H1 (cell line): ENCODE data around the gene DNAL1. TPM values are rescaled to one million over a fixed set of nuclear protein-coding genes. Genes with fewer than 3 reads are reported as not detected.

Experiments
- CTCF ChIA-PET: fragments of 300-600 bp; sonication (Branson Sonifier 250); formaldehyde crosslinking; loops from one replicate; lab custom pipeline; 2021; ENCODE audit not compliant: partially characterized antibody; lab: Charles Lee
- POLR2A ChIA-PET: fragments of 300-600 bp; sonication (Branson Sonifier 250); formaldehyde crosslinking; loops from one replicate; lab custom pipeline; 2021; ENCODE audit warnings: inconsistent platforms; ENCODE audit not compliant: partially characterized antibody; lab: Charles Lee
- DNase-seq, 2 experiments: peaks; one replicate each; pipeline versions ENCODE4 v3.0.0 to v3.0.0-alpha.2; 2010 to 2022; ENCODE audit warnings: low spot score in 2 of 2, low read depth in 1 of 2, mixed read lengths in 1 of 2
- FAIRE-seq: peaks from 2 replicates; lab custom pipeline; 2011; peaks lifted over from hg19 to GRCh38; lab: Jason Lieb, UNC
- H2AFZ ChIP-seq: 2 replicates; pipeline ENCODE4 v1.8.1; 2012; ENCODE audit warnings: low read length, inconsistent platforms
- H2AK5ac ChIP-seq: 2 replicates; pipeline ENCODE4 v1.6.1; 2013; ENCODE audit warnings: low read depth, low read length
- H2BK120ac ChIP-seq: replicated peaks from 2 replicates; pipeline ENCODE3; 2013; ENCODE audit warnings: low read depth, low read length, inconsistent platforms
- H2BK12ac ChIP-seq: 2 replicates; pipeline ENCODE4 v1.6.1; 2013; ENCODE audit warnings: low read depth, low read length
- H2BK15ac ChIP-seq: 2 replicates; pipeline ENCODE4 v1.6.1; 2013; ENCODE audit warnings: low read length
- H2BK20ac ChIP-seq: 2 replicates; pipeline ENCODE4 v1.6.1; 2013; ENCODE audit warnings: low read length
- H2BK5ac ChIP-seq: 2 replicates; pipeline ENCODE4 v1.6.1; 2013; ENCODE audit warnings: low read depth, low read length
- H3K14ac ChIP-seq: 2 replicates; pipeline ENCODE4 v1.6.1; 2013; ENCODE audit warnings: inconsistent platforms; ENCODE audit not compliant: insufficient read length
- H3K18ac ChIP-seq: 2 replicates; pipeline ENCODE4 v1.6.1; 2013; ENCODE audit warnings: low read length; ENCODE audit errors: extremely low read depth
- H3K23ac ChIP-seq: 2 replicates; pipeline ENCODE4 v1.6.1; 2013; ENCODE audit warnings: inconsistent platforms; ENCODE audit not compliant: insufficient read length
- H3K23me2 ChIP-seq: 2 replicates; pipeline ENCODE4 v1.6.1; 2013; ENCODE audit warnings: low read depth, low read length
- H3K27ac ChIP-seq: 2 replicates; pipeline ENCODE4 v1.6.1; 2011; ENCODE audit warnings: low read depth, low read length, inconsistent platforms
- H3K27me3 ChIP-seq, 4 experiments: replicated peaks in 1 of 4; 1 replicate in 1 of 4; 2 replicates in 3 of 4; pipeline versions ENCODE4 v1.6.1 to v1.8.1; 2011 to 2013; ENCODE audit warnings: low read length in 3 of 4, mild to moderate bottlenecking in 3 of 4, inconsistent platforms in 2 of 4, mixed read lengths in 2 of 4, moderate library complexity in 1 of 4; ENCODE audit not compliant: control insufficient read depth in 3 of 4, insufficient read depth in 3 of 4; ENCODE audit errors: extremely low read depth in 1 of 4
- H3K36me3 ChIP-seq, 4 experiments: 2 replicates each; pipeline versions ENCODE4 v1.6.1 to v1.8.1; 2011 to 2013; ENCODE audit warnings: mild to moderate bottlenecking in 4 of 4, low read length in 3 of 4, moderate library complexity in 2 of 4, control low read depth in 1 of 4, inconsistent platforms in 1 of 4; ENCODE audit not compliant: insufficient read depth in 4 of 4, control insufficient read depth in 2 of 4
- H3K4ac ChIP-seq: replicated peaks from 2 replicates; pipeline ENCODE3; 2013; ENCODE audit warnings: low read length, low read depth, mixed read lengths, inconsistent platforms; ENCODE audit not compliant: insufficient read length
- H3K4me1 ChIP-seq, 4 experiments: replicated peaks in 1 of 4; 1 replicate in 1 of 4; 2 replicates in 3 of 4; pipeline versions ENCODE4 v1.6.1 to v1.8.1; 2011 to 2013; ENCODE audit warnings: low read length in 3 of 4, inconsistent platforms in 2 of 4, mixed read lengths in 1 of 4; ENCODE audit not compliant: insufficient read depth in 4 of 4, control insufficient read depth in 3 of 4
- H3K4me2 ChIP-seq, 2 experiments: 2 replicates each; pipeline versions ENCODE4 v1.6.1 to v1.8.1; 2011 to 2013; ENCODE audit warnings: low read depth in 2 of 2, low read length in 2 of 2, control low read depth in 1 of 2, inconsistent platforms in 1 of 2, mild to moderate bottlenecking in 1 of 2; ENCODE audit not compliant: insufficient read depth in 1 of 2
- H3K4me3 ChIP-seq, 4 experiments: fragments of 200-600, 300-600 bp in 1 of 4; sonication (generic), shearing (Covaris generic), sonication (Bioruptor Twin) in 1 of 4; 2 replicates each; pipeline versions ENCODE4 v1.5.1 to v1.8.1; 2011 to 2016; ENCODE audit warnings: low read length in 4 of 4, low read depth in 3 of 4, control low read depth in 2 of 4, inconsistent platforms in 2 of 4, mild to moderate bottlenecking in 2 of 4, mixed read lengths in 1 of 4, moderate library complexity in 1 of 4; ENCODE audit not compliant: insufficient read depth in 2 of 4; ENCODE audit errors: extremely low read depth in 1 of 4
- H3K56ac ChIP-seq: replicated peaks from 2 replicates; pipeline ENCODE3; 2013; ENCODE audit warnings: low read depth, mild to moderate bottlenecking, mixed read lengths, low read length, inconsistent platforms; ENCODE audit not compliant: insufficient read length
- H3K79me1 ChIP-seq: 2 replicates; pipeline ENCODE4 v1.6.1; 2013; ENCODE audit warnings: low read depth, low read length, control low read depth
- H3K79me2 ChIP-seq, 2 experiments: 2 replicates each; pipeline versions ENCODE4 v1.6.1 to v1.8.1; 2012 to 2013; ENCODE audit warnings: low read length in 2 of 2, mild to moderate bottlenecking in 2 of 2, inconsistent platforms in 1 of 2; ENCODE audit not compliant: insufficient read depth in 2 of 2, control insufficient read depth in 1 of 2
- H3K9ac ChIP-seq, 4 experiments: replicated peaks in 1 of 4; 1 replicate in 1 of 4; 2 replicates in 3 of 4; pipeline versions ENCODE4 v1.6.1 to v1.8.1; 2011 to 2013; ENCODE audit warnings: low read depth in 3 of 4, low read length in 3 of 4, control low read depth in 2 of 4, mild to moderate bottlenecking in 2 of 4, moderate library complexity in 2 of 4, inconsistent platforms in 1 of 4; ENCODE audit errors: extremely low read depth in 1 of 4
- H3K9me3 ChIP-seq, 2 experiments: 2 replicates each; pipeline versions ENCODE4 v1.6.1 to v1.8.1; 2012 to 2013; ENCODE audit warnings: mild to moderate bottlenecking in 2 of 2, moderate library complexity in 2 of 2, control low read depth in 1 of 2, inconsistent platforms in 1 of 2, low read depth in 1 of 2, low read length in 1 of 2, mixed read lengths in 1 of 2; ENCODE audit not compliant: insufficient read depth in 2 of 2
- H4K20me1 ChIP-seq, 2 experiments: replicated peaks in 1 of 2; 2 replicates each; pipeline versions ENCODE3 to v1.8.1; 2011 to 2013; ENCODE audit warnings: inconsistent platforms in 2 of 2, low read length in 2 of 2, mild to moderate bottlenecking in 1 of 2; ENCODE audit not compliant: insufficient read depth in 2 of 2, control insufficient read depth in 1 of 2
- H4K5ac ChIP-seq: 2 replicates; pipeline ENCODE4 v1.6.1; 2013; ENCODE audit warnings: low read length, low read depth, mixed read lengths, inconsistent platforms; ENCODE audit not compliant: insufficient read length
- H4K8ac ChIP-seq: 2 replicates; pipeline ENCODE4 v1.8.0; 2013; ENCODE audit warnings: mild to moderate bottlenecking, moderate library complexity, low read length, inconsistent platforms; ENCODE audit not compliant: insufficient read depth; ENCODE audit errors: extremely low read depth
- H4K91ac ChIP-seq: replicated peaks from 2 replicates; pipeline ENCODE3; 2013; ENCODE audit warnings: low read length, mixed read lengths, inconsistent platforms; ENCODE audit not compliant: insufficient read length
- CBX8 ChIP-seq: fragments of 300-800, 300-1000 bp; sonication (generic); IDR thresholded peaks from 2 replicates; pipeline ENCODE4 v1.7.1; 2016; ENCODE audit warnings: low read depth, low read length, borderline replicate concordance
- GABPA ChIP-seq: IDR thresholded peaks from 2 replicates; pipeline ENCODE4 v1.6.1; 2011; ENCODE audit warnings: mild to moderate bottlenecking, low read length, moderate library complexity, borderline replicate concordance; ENCODE audit not compliant: insufficient read depth
- HDAC6 ChIP-seq: IDR thresholded peaks from one replicate; pipeline ENCODE4 v1.7.1; 2012; ENCODE audit warnings: low read depth, mild to moderate bottlenecking, inconsistent platforms, low read length, moderate library complexity
- KDM1A ChIP-seq: fragments of 200-600, 300-600 bp; sonication (generic); IDR thresholded peaks from 2 replicates; pipeline ENCODE4 v1.7.1; 2016; ENCODE audit warnings: mild to moderate bottlenecking, low read length, borderline replicate concordance
- KDM4A ChIP-seq: IDR thresholded peaks from one replicate; pipeline ENCODE4 v1.7.1; 2012; ENCODE audit warnings: low read depth, mild to moderate bottlenecking, moderate library complexity, low read length, inconsistent platforms; ENCODE audit not compliant: severe bottlenecking
- POLR2AphosphoS5 ChIP-seq: IDR thresholded peaks from 2 replicates; pipeline ENCODE4 v1.6.1; 2011; ENCODE audit warnings: low read depth, low read length
- RBBP5 ChIP-seq: IDR thresholded peaks from 2 replicates; pipeline ENCODE4 v1.7.1; 2012; ENCODE audit warnings: low read depth, mild to moderate bottlenecking, inconsistent platforms, low read length, moderate library complexity, borderline replicate concordance
- TAF1 ChIP-seq: IDR thresholded peaks from 2 replicates; pipeline ENCODE4 v1.6.1; 2011; ENCODE audit warnings: mild to moderate bottlenecking, low read depth, low read length
- TBP ChIP-seq: IDR thresholded peaks from 2 replicates; pipeline ENCODE4 v1.6.1; 2011; ENCODE audit warnings: low read depth, low read length, improper control_type of control experiment
- WGBS, 2 experiments: shearing (Covaris generic) in 1 of 2; methylation state at CpG; one replicate each; pipeline versions ENCODE4 v1.1.6 to v1.1.7; 2013 to 2015; ENCODE audit warnings: low lambda C conversion rate in 2 of 2, mixed read lengths in 2 of 2, inconsistent platforms in 1 of 2, low coverage in 1 of 2, missing lambda C conversion rate in 1 of 2; ENCODE audit not compliant: insufficient replicate concordance in 2 of 2, insufficient coverage in 1 of 2, insufficient read length in 1 of 2; ENCODE audit errors: extremely low coverage in 1 of 2, missing lambda C conversion rate in 1 of 2; 5-methylcytosine and 5-hydroxymethylcytosine counted together
- polyA plus RNA-seq, 7 experiments: library from polyadenylated mRNA; depleted of rRNA in 3 of 7; stranded (reverse) in 5 of 7; unstranded in 2 of 7; fragments of >200 nt in 5 of 7; fragments of 200-250 nt in 2 of 7; gene quantifications; 1 replicate in 5 of 7; 2 replicates in 1 of 7; 4 replicates in 1 of 7; pipeline versions ENCODE4 v1.2.1 to v1.2.3, GENCODE V29; 2011 to 2013; ENCODE audit warnings: missing spikeins in 2 of 7, mixed read lengths in 2 of 7
- total RNA-seq: library from RNA; stranded (reverse); fragmentation: NEBNext Ultra II Directional; extraction: Animal tissue kit (Norgen Biotek cat#: 25700); gene quantifications from 2 replicates; pipeline ENCODE4 v1.2.1, GENCODE V29; 2021
- TF ChIP-seq, protein P1 (sequence below): IDR thresholded peaks from 2 replicates; pipeline ENCODE4 v1.6.1; 2012; ENCODE audit warnings: inconsistent platforms
- TF ChIP-seq, protein P2 (sequence below): IDR thresholded peaks from 2 replicates; pipeline ENCODE4 v1.6.1; 2012; ENCODE audit warnings: low read length, inconsistent platforms

The DNAL1 gene
- total and polyA plus RNA-seq, 2 of the 8 experiments (the other 6 are each of a cell fraction or from before 2014, with no cell fraction given): 2.8 to 16.8 TPM

DNA sequence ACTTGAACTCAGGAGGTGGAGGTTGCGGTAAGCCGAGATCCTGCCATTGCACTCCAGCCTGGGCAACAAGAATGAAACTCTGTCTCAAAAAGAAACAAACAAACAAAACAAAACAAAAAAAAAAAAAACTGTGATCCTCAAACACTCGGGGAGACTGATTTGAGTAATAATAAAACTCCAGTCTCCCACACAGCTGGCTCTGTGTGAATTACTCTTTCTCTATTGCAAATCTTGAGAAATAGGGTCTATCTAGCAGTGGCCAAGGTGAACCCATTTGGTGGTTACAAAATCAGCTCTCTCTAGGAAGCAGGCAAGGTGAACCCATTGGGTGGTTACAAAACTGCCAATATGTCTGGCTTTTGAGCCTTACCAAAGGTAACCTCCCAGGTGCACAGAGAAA, 38.5 kb upstream of the DNAL1 start:
- POLR2A ChIA-PET: no interaction called here

More for the DNA sequence above, 38.5 kb upstream of the DNAL1 start:
- H3K79me2 ChIP-seq: no peaks in the 10 kb centered on the region
- no peak overlapping the region for H4K8ac ChIP-seq
- H2BK5ac ChIP-seq: no peak overlapping the region
- H4K5ac ChIP-seq: no peak overlapping the region
- no peak for FAIRE-seq
- no peak for DNase-seq
- no peak overlapping the region for H3K18ac ChIP-seq
- 100% methylated on average over 3 of the region's 3 CpGs; no CpG with 5 or more reads in 1 of the 2 experiments for WGBS, 2 experiments
- H3K23ac ChIP-seq: no peak overlapping the region
- H2BK12ac ChIP-seq: no peak overlapping the region
- no peaks in the 10 kb centered on the region for H3K79me1 ChIP-seq
- H3K4me3 ChIP-seq: no peak overlapping the region
- no peak overlapping the region for H3K14ac ChIP-seq
- H3K27me3 ChIP-seq: no peaks in the 10 kb centered on the region
- no peak overlapping the region for H3K4me2 ChIP-seq
- no peak overlapping the region for H3K4ac ChIP-seq
- no peak overlapping the region for H2AFZ ChIP-seq
- no peak overlapping the region for H3K9ac ChIP-seq
- no peaks in the 10 kb centered on the region for H3K4me1 ChIP-seq
- no peak overlapping the region for H2BK15ac ChIP-seq
- H2AK5ac ChIP-seq: no peak overlapping the region
- no peak overlapping the region for H3K56ac ChIP-seq
- no peak overlapping the region for H2BK20ac ChIP-seq
- no peaks in the 10 kb centered on the region for H3K36me3 ChIP-seq
- no peaks in the 10 kb centered on the region for H3K23me2 ChIP-seq
- CTCF ChIA-PET: interaction anchor here (1.0 to 1.2 kb wide), 2 partner anchors 10 to 20 kb away, joined by 3 read pairs; no protein-coding TSS in a partner anchor
- H4K20me1 ChIP-seq: no peaks in the 10 kb centered on the region
- no peak overlapping the region for H2BK120ac ChIP-seq
- TF ChIP-seq HDAC6: no peak
- TF ChIP-seq KDM1A: no peak
- no peak for TF ChIP-seq TAF1
- no peak for TF ChIP-seq TBP
- no peak for TF ChIP-seq KDM4A
- TF ChIP-seq POLR2AphosphoS5: no peak
- TF ChIP-seq GABPA: no peak
- TF ChIP-seq, protein P1, sequence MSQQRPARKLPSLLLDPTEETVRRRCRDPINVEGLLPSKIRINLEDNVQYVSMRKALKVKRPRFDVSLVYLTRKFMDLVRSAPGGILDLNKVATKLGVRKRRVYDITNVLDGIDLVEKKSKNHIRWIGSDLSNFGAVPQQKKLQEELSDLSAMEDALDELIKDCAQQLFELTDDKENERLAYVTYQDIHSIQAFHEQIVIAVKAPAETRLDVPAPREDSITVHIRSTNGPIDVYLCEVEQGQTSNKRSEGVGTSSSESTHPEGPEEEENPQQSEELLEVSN: no peak
- TF ChIP-seq, protein P2, sequence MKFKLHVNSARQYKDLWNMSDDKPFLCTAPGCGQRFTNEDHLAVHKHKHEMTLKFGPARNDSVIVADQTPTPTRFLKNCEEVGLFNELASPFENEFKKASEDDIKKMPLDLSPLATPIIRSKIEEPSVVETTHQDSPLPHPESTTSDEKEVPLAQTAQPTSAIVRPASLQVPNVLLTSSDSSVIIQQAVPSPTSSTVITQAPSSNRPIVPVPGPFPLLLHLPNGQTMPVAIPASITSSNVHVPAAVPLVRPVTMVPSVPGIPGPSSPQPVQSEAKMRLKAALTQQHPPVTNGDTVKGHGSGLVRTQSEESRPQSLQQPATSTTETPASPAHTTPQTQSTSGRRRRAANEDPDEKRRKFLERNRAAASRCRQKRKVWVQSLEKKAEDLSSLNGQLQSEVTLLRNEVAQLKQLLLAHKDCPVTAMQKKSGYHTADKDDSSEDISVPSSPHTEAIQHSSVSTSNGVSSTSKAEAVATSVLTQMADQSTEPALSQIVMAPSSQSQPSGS: no peak
- TF ChIP-seq CBX8: no peak
- no peak for TF ChIP-seq RBBP5
- no peak overlapping the region for H3K27ac ChIP-seq
- H4K91ac ChIP-seq: no peak overlapping the region
- H3K9me3 ChIP-seq: peaks cover 3 to 6% of the 10 kb centered on the region in 2 experiments; a peak in 1 of 4 replicates
